GM21515 (cell line): ENCODE measurements around the gene PTPRH.
"Not testable (repeated sequence)": the region's sequence is repeated elsewhere in the genome, so short reads cannot be mapped to it uniquely, and the experiment has no call there.

Experiments used
- ATAC-seq: cut with Tn5 transposase; IDR thresholded peaks from one replicate; pipeline ENCODE4 v1.9.1; 2021; ENCODE audit not compliant: unreplicated experiment

Gene PTPRH

GRCh38 chr19:55160128-55160985 lies 48.9 kb downstream of the PTPRH start:
- peak; percentile 58 for ATAC-seq

GRCh38 chr19:55158848-55159749 lies 50.2 kb downstream of the PTPRH start:
- no peak for ATAC-seq

- no peak for ATAC-seq
These were observed 50.9 kb downstream of the PTPRH start for GRCh38 chr19:55158423-55158822.

- no peak for ATAC-seq
These were observed 52.0 kb downstream of the PTPRH start, which contains the start of gene TNNI3 for GRCh38 chr19:55157064-55157908. TSS of gene TNNI3 (minus strand) at chr19:55157732. CDS start at chr19:55157589, 143 bp downstream.

- ATAC-seq: no peak
These were observed 52.9 kb downstream of the PTPRH start for GRCh38 chr19:55156202-55157063.

- not testable (repeated sequence) for ATAC-seq
These were observed 53.5 kb downstream of the PTPRH start for GRCh38 chr19:55155784-55156183.

GRCh38 chr19:55153652-55154264 lies 55.5 kb downstream of the PTPRH start:
- no peak for ATAC-seq

- no peak for ATAC-seq
These were observed 57.3 kb downstream of the PTPRH start for GRCh38 chr19:55152017-55152416.

- ATAC-seq: no peak
These were observed 60.0 kb downstream of the PTPRH start, which contains the start of gene TNNT1 for GRCh38 chr19:55149078-55150003. TSS of gene TNNT1 (minus strand) at chr19:55149206. CDS start at chr19:55147157, 2,049 bp downstream.

- no peak for ATAC-seq
These were observed 61.6 kb downstream of the PTPRH start for GRCh38 chr19:55147545-55148251.

- ATAC-seq: no peak
These were observed 62.5 kb downstream of the PTPRH start for GRCh38 chr19:55146705-55147273.

- no peak for ATAC-seq
These were observed 63.1 kb downstream of the PTPRH start for GRCh38 chr19:55146078-55146704.

- ATAC-seq: no peak
These were observed 64.1 kb downstream of the PTPRH start for GRCh38 chr19:55145232-55145631.

- no peak for ATAC-seq
These were observed 67.6 kb downstream of the PTPRH start for GRCh38 chr19:55141696-55142095.

- ATAC-seq: no peak
These were observed 71.4 kb downstream of the PTPRH start for GRCh38 chr19:55137915-55138314.

- ATAC-seq: no peak
These were observed 72.8 kb downstream of the PTPRH start for GRCh38 chr19:55136399-55137102.
